OCI-LY3 (cell line): ENCODE data around the gene CAPN1.
A peak's percentile ranks its signal among the peaks of the same experiment; 100 is the strongest.
"Not testable (repeated sequence)": the region's sequence is repeated elsewhere in the genome, so short reads cannot be mapped to it uniquely, and the experiment has no call there.

Source experiments
- H2AFZ ChIP-seq: fragments of 200-600, 300-600 bp; shearing (Covaris generic); 2 replicates; pipeline ENCODE4 v1.6.0; 2014; ENCODE audit warnings: antibody characterized with exemption, low read depth, low read length
- H3K27ac ChIP-seq: fragments of 200-600, 300-600 bp; sonication (generic); 2 replicates; pipeline ENCODE4 v1.5.1; 2014; ENCODE audit warnings: mild to moderate bottlenecking, low read length, moderate library complexity, mixed read lengths
- H3K27me3 ChIP-seq: fragments of 200-600, 300-600 bp; sonication (generic); 2 replicates; pipeline ENCODE4 v1.6.1; 2014; ENCODE audit warnings: low read depth, low read length, mixed read lengths
- H3K36me3 ChIP-seq: fragments of 200-600, 300-600 bp; sonication (generic); replicated peaks from 2 replicates; pipeline ENCODE3; 2014; ENCODE audit warnings: low read depth, low read length, mixed read lengths
- H3K4me1 ChIP-seq: fragments of 300-600, 200-600 bp; sonication (generic); 2 replicates; pipeline ENCODE4 v1.6.1; 2014; ENCODE audit warnings: low read length, mixed read lengths
- H3K4me2 ChIP-seq: fragments of 200-600, 300-600 bp; sonication (generic); 2 replicates; pipeline ENCODE4 v1.6.1; 2014; ENCODE audit warnings: low read length, mixed read lengths
- H3K4me3 ChIP-seq: fragments of 300-600, 200-600 bp; sonication (generic); 2 replicates; pipeline ENCODE4 v1.5.1; 2014; ENCODE audit warnings: antibody characterized with exemption, mild to moderate bottlenecking, low read length, moderate library complexity
- H3K79me2 ChIP-seq: fragments of 300-600, 200-600 bp; shearing (Covaris generic); 2 replicates; pipeline ENCODE4 v1.6.1; 2014; ENCODE audit warnings: mild to moderate bottlenecking, low read length, mixed read lengths
- H3K9ac ChIP-seq: fragments of 300-600, 200-600 bp; shearing (Covaris generic); 2 replicates; pipeline ENCODE4 v1.6.0; 2014; ENCODE audit warnings: mild to moderate bottlenecking, low read length, moderate library complexity
- H3K9me3 ChIP-seq: fragments of 200-600, 300-600 bp; shearing (Covaris generic); 2 replicates; pipeline ENCODE4 v1.6.1; 2014; ENCODE audit warnings: low read length, mixed read lengths; ENCODE audit not compliant: insufficient read depth
- H4K20me1 ChIP-seq: fragments of 200-600, 300-600 bp; sonication (generic); 2 replicates; pipeline ENCODE4 v1.6.1; 2016; ENCODE audit warnings: low read length, mixed read lengths; ENCODE audit not compliant: insufficient read depth
- CTCF ChIP-seq: fragments of 200-600, 300-600 bp; sonication (generic); IDR thresholded peaks from 2 replicates; pipeline ENCODE4 v1.5.1; 2014; ENCODE audit warnings: antibody characterized with exemption, low read length, low read depth
- EZH2phosphoT487 ChIP-seq: fragments of 200-600 bp; shearing (Covaris generic); IDR thresholded peaks from 2 replicates; pipeline ENCODE4 v1.6.1; 2018; ENCODE audit warnings: antibody characterized with exemption, mixed run types, low read depth

CAPN1 gene

GRCh38 chr11:65169164-65169641, 12.5 kb upstream of the CAPN1 start:
- no peaks in the 10 kb centered on the region for H3K27me3 ChIP-seq
- H3K9ac ChIP-seq: no peak overlapping the region
- H3K36me3 ChIP-seq: no peaks in the 10 kb centered on the region
- no peaks in the 10 kb centered on the region for H3K4me1 ChIP-seq
- peak overlapping the region; percentile 78 for H2AFZ ChIP-seq
- no peaks in the 10 kb centered on the region for H3K79me2 ChIP-seq
- H3K4me2 ChIP-seq: no peak overlapping the region
- H3K4me3 ChIP-seq: no peak overlapping the region
- no peaks in the 10 kb centered on the region for H4K20me1 ChIP-seq
- no peaks in the 10 kb centered on the region for H3K9me3 ChIP-seq
- TF ChIP-seq CTCF: no peak
- no peak for TF ChIP-seq EZH2phosphoT487
- H3K27ac ChIP-seq: no peak overlapping the region

GRCh38 chr11:65170058-65170534, 11.6 kb upstream of the CAPN1 start, which contains the start of gene SPDYC:
Gene SPDYC (plus strand): TSS chr11:65170233. CDS start chr11:65171358, 1,125 bp downstream.
- H3K9ac ChIP-seq: no peak within 1 kb of the TSS
- peak within 1 kb of the TSS; percentile 78 for H2AFZ ChIP-seq
- no peak within 1 kb of the TSS for H3K27ac ChIP-seq
- H3K4me1 ChIP-seq: no peaks in the 10 kb centered on the region
- TF ChIP-seq EZH2phosphoT487 (no peak), CTCF (no peak)
- H4K20me1 ChIP-seq: no peaks in the 10 kb centered on the region
- no peak within 1 kb of the TSS for H3K4me3 ChIP-seq
- no peaks in the 10 kb centered on the region for H3K36me3 ChIP-seq
- H3K79me2 ChIP-seq: no peaks in the 10 kb centered on the region
- no peaks in the 10 kb centered on the region for H3K9me3 ChIP-seq
- H3K27me3 ChIP-seq: no peaks in the 10 kb centered on the region
- H3K4me2 ChIP-seq: no peak within 1 kb of the TSS

GRCh38 chr11:65172600-65172999, 9.1 kb upstream of the CAPN1 start:
- Histone ChIP-seq H3K79me2 (no peaks in the 10 kb centered on the region), H3K27ac (no peak overlapping the region), H3K9ac (no peak overlapping the region), H2AFZ (no peak overlapping the region), H3K4me2 (no peak overlapping the region), H3K9me3 (no peaks in the 10 kb centered on the region), H3K4me1 (no peaks in the 10 kb centered on the region), H3K4me3 (no peak overlapping the region), H4K20me1 (no peaks in the 10 kb centered on the region), H3K36me3 (no peaks in the 10 kb centered on the region), H3K27me3 (no peaks in the 10 kb centered on the region)
- TF ChIP-seq EZH2phosphoT487 (no peak), CTCF (no peak)

GRCh38 chr11:65174571-65175010, 7.1 kb upstream of the CAPN1 start:
- H3K9ac ChIP-seq, H3K4me2 ChIP-seq, H4K20me1 ChIP-seq, H3K79me2 ChIP-seq, H2AFZ ChIP-seq, H3K9me3 ChIP-seq, H3K4me3 ChIP-seq, H3K27ac ChIP-seq, H3K4me1 ChIP-seq, H3K27me3 ChIP-seq, H3K36me3 ChIP-seq: not testable (repeated sequence)
